ENCODE data around the gene VPS35L. TPM values are rescaled to one million over a fixed set of nuclear protein-coding genes. Genes with fewer than 3 reads are reported as not detected.

The VPS35L gene
- total and polyA plus RNA-seq, 12 donors: 15.0 to 35.1 (median 30.4) TPM

DNA sequence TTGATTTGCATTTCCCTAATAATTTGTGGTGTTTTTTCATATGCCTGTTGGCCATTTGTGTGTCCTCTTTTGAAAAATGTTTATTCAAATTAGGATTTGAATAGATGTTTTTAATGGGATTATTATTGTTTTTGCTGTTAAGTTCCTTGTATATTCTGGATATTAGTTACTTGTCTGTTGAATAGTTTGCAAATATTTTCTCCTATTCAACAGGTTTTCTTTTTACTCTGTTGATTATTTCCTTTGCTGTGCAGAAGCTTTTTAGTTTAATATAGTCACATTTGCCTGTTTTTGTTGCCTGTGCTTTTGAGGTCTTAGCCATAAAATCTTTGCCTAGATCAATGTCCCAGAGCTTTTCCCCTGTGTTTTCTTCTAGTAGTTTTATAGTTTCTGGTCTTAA, 43.2 kb upstream of the VPS35L start:
- ATAC-seq: no peak
- no peak overlapping the region for H3K4me3 ChIP-seq

DNA sequence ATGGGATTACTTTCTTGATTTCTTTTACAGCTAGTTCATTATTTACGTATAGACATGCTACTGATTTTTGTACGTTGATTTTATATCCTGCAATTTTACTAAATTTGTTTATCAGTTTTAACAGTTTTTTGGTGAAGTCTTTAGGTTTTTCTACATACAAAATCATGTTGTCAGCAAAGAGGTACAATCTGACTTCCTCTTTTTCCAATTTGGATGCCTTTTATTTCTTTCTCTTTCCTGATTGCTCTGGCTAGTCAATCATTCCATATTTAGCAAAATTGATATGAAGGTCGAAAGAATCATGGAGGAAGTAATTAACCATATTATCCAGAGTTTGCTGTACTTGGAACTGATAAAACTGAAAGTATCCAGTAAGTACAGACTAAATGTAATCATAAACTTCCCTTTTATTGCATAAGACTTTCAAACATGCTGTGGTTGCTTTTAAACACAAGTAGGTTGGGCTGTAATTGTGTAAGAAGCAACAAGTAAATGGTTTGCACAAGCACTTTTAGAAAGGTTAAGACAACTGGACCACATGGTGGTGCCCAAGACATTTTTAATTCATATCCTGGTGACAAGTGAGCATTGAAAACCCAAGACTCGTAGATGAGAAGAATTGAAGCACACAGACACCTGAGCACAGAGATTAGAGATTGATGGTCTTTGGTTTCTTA, 42.0 kb upstream of the VPS35L start:
- Histone ChIP-seq H3K4me3 (peak overlapping the region in 1 of 10 donors; percentile 35), H3K27ac (peak overlapping the region in 1 of 10 donors; percentile 82), H3K9me3 (no peaks in the 10 kb centered on the region), H3K4me1 (peaks cover 0 to 32% (median 8%) of the 10 kb centered on the region in 9 donors), H3K36me3 (peaks cover 0 to 83% (median 37%) of the 10 kb centered on the region in 9 donors), H3K27me3 (no peaks in the 10 kb centered on the region)
- TF ChIP-seq, protein P1, sequence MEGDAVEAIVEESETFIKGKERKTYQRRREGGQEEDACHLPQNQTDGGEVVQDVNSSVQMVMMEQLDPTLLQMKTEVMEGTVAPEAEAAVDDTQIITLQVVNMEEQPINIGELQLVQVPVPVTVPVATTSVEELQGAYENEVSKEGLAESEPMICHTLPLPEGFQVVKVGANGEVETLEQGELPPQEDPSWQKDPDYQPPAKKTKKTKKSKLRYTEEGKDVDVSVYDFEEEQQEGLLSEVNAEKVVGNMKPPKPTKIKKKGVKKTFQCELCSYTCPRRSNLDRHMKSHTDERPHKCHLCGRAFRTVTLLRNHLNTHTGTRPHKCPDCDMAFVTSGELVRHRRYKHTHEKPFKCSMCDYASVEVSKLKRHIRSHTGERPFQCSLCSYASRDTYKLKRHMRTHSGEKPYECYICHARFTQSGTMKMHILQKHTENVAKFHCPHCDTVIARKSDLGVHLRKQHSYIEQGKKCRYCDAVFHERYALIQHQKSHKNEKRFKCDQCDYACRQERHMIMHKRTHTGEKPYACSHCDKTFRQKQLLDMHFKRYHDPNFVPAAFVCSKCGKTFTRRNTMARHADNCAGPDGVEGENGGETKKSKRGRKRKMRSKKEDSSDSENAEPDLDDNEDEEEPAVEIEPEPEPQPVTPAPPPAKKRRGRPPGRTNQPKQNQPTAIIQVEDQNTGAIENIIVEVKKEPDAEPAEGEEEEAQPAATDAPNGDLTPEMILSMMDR (IDR thresholded peaks at IDR 0.05): no peak
- intact Hi-C loops (cut with DNase I): no loop called here
- WGBS, 2 donors: 82 to 92% methylated on average over 4 of the region's 4 CpGs
- ATAC-seq: peak in 2 of 8 donors; percentile 39 to 45
- DNase-seq: no peak

More for the DNA sequence above, 43.2 kb upstream of the VPS35L start:
- no peak overlapping the region for H3K27ac ChIP-seq
- TF ChIP-seq, protein P1 (IDR thresholded peaks at IDR 0.05): no peak
- no peaks in the 10 kb centered on the region for H3K27me3 ChIP-seq
- no peak for DNase-seq
- no peaks in the 10 kb centered on the region for H3K9me3 ChIP-seq
- peaks cover 0 to 20% (median 0%) of the 10 kb centered on the region in 9 donors for H3K4me1 ChIP-seq
- intact Hi-C loops (cut with DNase I): no loop called here
- peaks cover 0 to 95% (median 40%) of the 10 kb centered on the region in 9 donors for H3K36me3 ChIP-seq

DNA sequence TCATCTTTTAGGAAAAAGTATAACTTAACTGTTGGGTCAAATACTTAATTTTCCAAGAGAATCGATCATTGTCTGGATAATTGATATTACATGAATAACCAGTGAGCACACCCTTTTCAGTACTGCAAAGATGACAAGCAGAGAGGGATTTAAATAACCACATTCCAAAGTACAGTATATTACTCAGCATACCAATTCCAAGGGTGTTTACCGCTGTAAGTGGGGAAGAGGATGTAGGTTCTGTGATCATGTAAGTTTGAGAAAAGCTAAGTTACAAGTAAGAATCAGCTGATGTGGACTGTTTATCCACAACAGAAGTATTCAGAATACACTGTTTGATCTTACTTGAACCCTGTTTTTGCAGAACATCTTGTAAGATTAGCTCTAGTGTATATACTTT, 39.7 kb upstream of the VPS35L start:
- H3K9me3 ChIP-seq: no peaks in the 10 kb centered on the region
- DNase-seq (no peak), ATAC-seq (no peak)
- H3K36me3 ChIP-seq: peaks cover 0 to 67% (median 18%) of the 10 kb centered on the region in 9 donors
- H3K27ac ChIP-seq: no peak overlapping the region
- 92% methylated on average over 2 of the region's 2 CpGs for WGBS, 2 donors
- intact Hi-C loops (cut with DNase I): no loop called here
- TF ChIP-seq, protein P1 (IDR thresholded peaks at IDR 0.05): no peak
- H3K4me1 ChIP-seq: peaks cover 0 to 53% (median 17%) of the 10 kb centered on the region in 9 donors
- no peak overlapping the region for H3K4me3 ChIP-seq
- H3K27me3 ChIP-seq: no peaks in the 10 kb centered on the region

DNA sequence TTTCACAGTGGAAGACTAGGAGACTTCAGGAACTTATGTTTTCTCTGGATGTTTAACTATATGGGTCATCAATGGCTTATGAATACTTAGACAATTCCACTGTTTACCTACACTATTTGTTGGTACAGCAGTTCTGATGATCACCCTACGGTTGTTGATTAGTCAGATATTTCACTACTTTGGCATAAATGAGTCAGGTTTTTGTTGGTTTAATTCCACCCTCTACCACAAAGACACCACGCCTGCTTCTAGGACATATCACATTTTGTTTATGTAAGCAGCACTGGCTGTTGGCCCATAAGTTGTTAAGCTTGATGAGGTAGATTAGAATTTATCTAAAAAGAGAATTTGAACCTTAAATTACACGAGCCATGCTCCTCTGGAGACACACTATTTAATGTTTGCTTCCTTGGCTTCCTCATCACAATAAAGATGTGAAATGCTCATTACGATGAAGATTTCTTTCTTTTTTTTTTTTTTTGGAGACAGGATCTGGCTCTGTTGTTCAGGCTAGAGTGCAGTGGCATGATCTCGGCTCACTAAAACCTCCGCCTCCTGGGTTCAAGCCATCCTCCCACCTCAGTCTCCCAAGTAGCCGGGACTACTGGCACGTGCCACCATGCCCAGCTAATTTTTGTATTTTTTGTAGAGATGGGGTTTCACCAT, 37.9 kb upstream of the VPS35L start:
- peaks cover 0 to 49% (median 18%) of the 10 kb centered on the region in 9 donors for H3K36me3 ChIP-seq
- TF ChIP-seq, protein P1 (IDR thresholded peaks at IDR 0.05): no peak
- peaks cover 0 to 64% (median 24%) of the 10 kb centered on the region in 9 donors for H3K4me1 ChIP-seq
- H3K27me3 ChIP-seq: no peaks in the 10 kb centered on the region
- no peak overlapping the region for H3K4me3 ChIP-seq
- no peak for DNase-seq
- no peaks in the 10 kb centered on the region for H3K9me3 ChIP-seq
- WGBS, 2 donors: 92 to 94% methylated on average over 8 of the region's 8 CpGs
- no peak overlapping the region for H3K27ac ChIP-seq
- no peak for ATAC-seq
- intact Hi-C loops (cut with DNase I): no loop called here

Measured in heart right ventricle (tissue), 16 donors.